ENCODE results near the gene ENTR1. TPM values are rescaled to one million over a fixed set of nuclear protein-coding genes. Genes with fewer than 3 reads are reported as not detected.

ENTR1 gene
- total and polyA plus RNA-seq, 2 of the 4 experiments (the other 2 are of a cell fraction) = 14.5 to 37.3 TPM

DNA sequence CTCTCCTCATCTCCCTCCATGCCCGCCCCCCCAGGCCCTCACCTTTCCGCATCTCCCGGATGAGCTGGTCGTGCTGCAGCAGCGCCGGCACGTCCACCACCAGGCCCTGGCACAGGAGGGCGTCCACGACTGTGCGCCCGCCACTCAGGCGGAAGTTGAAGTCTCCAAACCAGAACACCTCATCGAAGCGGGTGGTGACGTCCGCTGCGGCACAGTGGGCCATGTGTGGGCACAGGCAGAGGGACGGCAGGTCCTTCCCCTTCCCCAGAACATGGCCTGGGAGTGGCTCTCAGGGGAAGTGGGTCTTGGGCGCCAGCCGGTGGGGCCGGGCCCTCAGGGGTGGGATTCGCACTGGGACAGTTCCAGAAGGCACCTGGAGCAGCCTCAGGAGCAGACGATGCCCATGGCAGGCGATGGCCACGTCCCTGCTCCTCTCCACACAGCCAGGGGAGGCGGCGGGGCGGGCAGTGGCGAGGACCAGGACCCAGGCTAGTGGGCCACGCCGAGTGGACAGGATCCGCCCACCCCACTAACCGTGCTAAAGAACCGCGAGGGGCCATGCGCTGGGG, 21.5 kb upstream of the ENTR1 start:
- TF ChIP-seq SMC3 (IDR thresholded peaks at IDR 0.05; ENCODE audit: low read depth, low read length) = no peak
- TF ChIP-seq MAFK (IDR thresholded peaks at IDR 0.05; ENCODE audit: low read depth, low read length) = no peak
- TF ChIP-seq, protein P1, sequence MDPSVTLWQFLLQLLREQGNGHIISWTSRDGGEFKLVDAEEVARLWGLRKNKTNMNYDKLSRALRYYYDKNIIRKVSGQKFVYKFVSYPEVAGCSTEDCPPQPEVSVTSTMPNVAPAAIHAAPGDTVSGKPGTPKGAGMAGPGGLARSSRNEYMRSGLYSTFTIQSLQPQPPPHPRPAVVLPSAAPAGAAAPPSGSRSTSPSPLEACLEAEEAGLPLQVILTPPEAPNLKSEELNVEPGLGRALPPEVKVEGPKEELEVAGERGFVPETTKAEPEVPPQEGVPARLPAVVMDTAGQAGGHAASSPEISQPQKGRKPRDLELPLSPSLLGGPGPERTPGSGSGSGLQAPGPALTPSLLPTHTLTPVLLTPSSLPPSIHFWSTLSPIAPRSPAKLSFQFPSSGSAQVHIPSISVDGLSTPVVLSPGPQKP (IDR thresholded peaks at IDR 0.05; ENCODE audit: borderline replicate concordance, low read depth, low read length) = no peak
- TF ChIP-seq, protein P2, sequence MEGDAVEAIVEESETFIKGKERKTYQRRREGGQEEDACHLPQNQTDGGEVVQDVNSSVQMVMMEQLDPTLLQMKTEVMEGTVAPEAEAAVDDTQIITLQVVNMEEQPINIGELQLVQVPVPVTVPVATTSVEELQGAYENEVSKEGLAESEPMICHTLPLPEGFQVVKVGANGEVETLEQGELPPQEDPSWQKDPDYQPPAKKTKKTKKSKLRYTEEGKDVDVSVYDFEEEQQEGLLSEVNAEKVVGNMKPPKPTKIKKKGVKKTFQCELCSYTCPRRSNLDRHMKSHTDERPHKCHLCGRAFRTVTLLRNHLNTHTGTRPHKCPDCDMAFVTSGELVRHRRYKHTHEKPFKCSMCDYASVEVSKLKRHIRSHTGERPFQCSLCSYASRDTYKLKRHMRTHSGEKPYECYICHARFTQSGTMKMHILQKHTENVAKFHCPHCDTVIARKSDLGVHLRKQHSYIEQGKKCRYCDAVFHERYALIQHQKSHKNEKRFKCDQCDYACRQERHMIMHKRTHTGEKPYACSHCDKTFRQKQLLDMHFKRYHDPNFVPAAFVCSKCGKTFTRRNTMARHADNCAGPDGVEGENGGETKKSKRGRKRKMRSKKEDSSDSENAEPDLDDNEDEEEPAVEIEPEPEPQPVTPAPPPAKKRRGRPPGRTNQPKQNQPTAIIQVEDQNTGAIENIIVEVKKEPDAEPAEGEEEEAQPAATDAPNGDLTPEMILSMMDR (conservative IDR thresholded peaks at IDR 0.05; ENCODE audit: low read depth, low read length) = no peak
- TF ChIP-seq MXI1 (IDR thresholded peaks at IDR 0.05; ENCODE audit: borderline replicate concordance, low read depth, low read length) = no peak
- TF ChIP-seq CEBPB (IDR thresholded peaks at IDR 0.05; ENCODE audit: low read depth, low read length) = no peak
- no peak for TF ChIP-seq CHD1 (IDR thresholded peaks at IDR 0.05; ENCODE audit: low read depth, low read length)
- no peak for TF ChIP-seq NFE2L2 (IDR thresholded peaks at IDR 0.05; ENCODE audit: low read depth, low read length)
- no peak for TF ChIP-seq BHLHE40 (IDR thresholded peaks at IDR 0.05; ENCODE audit: low read depth, low read length)
- no peak for TF ChIP-seq RCOR1 (IDR thresholded peaks at IDR 0.05; ENCODE audit: insufficient replicate concordance, low read length)
- no peak for TF ChIP-seq RAD21 (IDR thresholded peaks at IDR 0.05; ENCODE audit: low read length)
- TF ChIP-seq, protein P3, sequence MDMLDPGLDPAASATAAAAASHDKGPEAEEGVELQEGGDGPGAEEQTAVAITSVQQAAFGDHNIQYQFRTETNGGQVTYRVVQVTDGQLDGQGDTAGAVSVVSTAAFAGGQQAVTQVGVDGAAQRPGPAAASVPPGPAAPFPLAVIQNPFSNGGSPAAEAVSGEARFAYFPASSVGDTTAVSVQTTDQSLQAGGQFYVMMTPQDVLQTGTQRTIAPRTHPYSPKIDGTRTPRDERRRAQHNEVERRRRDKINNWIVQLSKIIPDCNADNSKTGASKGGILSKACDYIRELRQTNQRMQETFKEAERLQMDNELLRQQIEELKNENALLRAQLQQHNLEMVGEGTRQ (IDR thresholded peaks at IDR 0.05; ENCODE audit: low read depth, low read length) = no peak
- TF ChIP-seq FOS (IDR thresholded peaks at IDR 0.05; ENCODE audit: low read depth, low read length) = no peak
- H3K9ac ChIP-seq (ENCODE audit: low read depth, low read length) = no peak overlapping the region
- ChIA-PET POLR2A (ENCODE audit: unreplicated experiment) (no interaction called here), CTCF (no interaction called here)
- no peak for DNase-seq
- H2AK9ac ChIP-seq (replicated peaks; ENCODE audit: low read depth, low read length, poor library complexity) = no peak overlapping the region
- H3K9me3 ChIP-seq (ENCODE audit: control insufficient read depth, insufficient read depth, low read length) = no peaks in the 10 kb centered on the region
- H4K8ac ChIP-seq (ENCODE audit: low read depth in 2 of 2, low read length in 2 of 2) = no peak overlapping the region
- H4K5ac ChIP-seq (ENCODE audit: low read depth, low read length) = no peak overlapping the region
- no peak for ATAC-seq (ENCODE audit: low read depth)
- H2AFZ ChIP-seq (replicated peaks; ENCODE audit: low read length, poor library complexity) = no peak overlapping the region
- no peak overlapping the region for H3K23ac ChIP-seq (ENCODE audit: low read depth, low read length)
- peaks cover 6 to 43% of the 10 kb centered on the region in 2 experiments for H3K79me1 ChIP-seq (ENCODE audit: low read depth in 1 of 2, low read length in 2 of 2)
- no peak overlapping the region for H2BK120ac ChIP-seq (ENCODE audit: low read depth, low read length)
- no TSS peak for BruUV-seq (replicated peaks)
- no peak overlapping the region for H3K14ac ChIP-seq (replicated peaks; ENCODE audit: low read depth, low read length)
- no peaks in the 10 kb centered on the region for H3K4me1 ChIP-seq (ENCODE audit: control insufficient read depth, insufficient read depth, low read length)
- H3K36me3 ChIP-seq (ENCODE audit: control insufficient read depth, insufficient read depth, low read length) = peaks cover 46% of the 10 kb centered on the region
- no peak overlapping the region for H2AK5ac ChIP-seq (ENCODE audit: low read depth, low read length)
- no peak overlapping the region for H3K4me2 ChIP-seq (ENCODE audit: low read depth, low read length)
- H2BK15ac ChIP-seq (ENCODE audit: low read depth, low read length) = no peak overlapping the region
- H3K27me3 ChIP-seq (ENCODE audit: control insufficient read depth, insufficient read depth, low read length) = no peaks in the 10 kb centered on the region
- H3K4me3 ChIP-seq (ENCODE audit: insufficient read depth, low read depth, low read length) = no peak overlapping the region
- no peak overlapping the region for H3K18ac ChIP-seq (ENCODE audit: low read depth, low read length)
- intact Hi-C loops (cut with micrococcal nuclease) (no loop called here), in situ Hi-C loops (cut with MboI; ENCODE audit: low sequenced_read_pairs) (no loop called here), dilution Hi-C loops (cut with HindIII; ENCODE audit: low sequenced_read_pairs, unreplicated experiment) (no loop called here)
- H4K20me1 ChIP-seq (ENCODE audit: insufficient read depth, low read length) = peaks cover 38% of the 10 kb centered on the region
- H3K9me1 ChIP-seq (ENCODE audit: insufficient read depth, low read length) = peaks cover 3% of the 10 kb centered on the region; the same call in 1 of the 2 replicates
- H4K91ac ChIP-seq (ENCODE audit: insufficient read depth, low read depth, low read length) = no peak overlapping the region
- H3K56ac ChIP-seq (ENCODE audit: extremely low read depth, insufficient read depth, low read length) = no peak overlapping the region
- H3K27ac ChIP-seq (ENCODE audit: insufficient read depth, low read length) = no peak overlapping the region
- H2BK20ac ChIP-seq (ENCODE audit: low read depth, low read length) = no peak overlapping the region
- WGBS, 2 experiments (ENCODE audit: extremely low coverage in 2 of 2, insufficient read length in 1 of 2) = 100% methylated on average over 12 of the region's 36 CpGs; no CpG with 5 or more reads in 1 of the 2 experiments
- H2BK5ac ChIP-seq (ENCODE audit: low read depth, low read length, poor library complexity, severe bottlenecking) = no peak overlapping the region
- H3K4ac ChIP-seq (ENCODE audit: low read depth, low read length) = no peak overlapping the region

All from IMR-90 (cell line).